HG03108 (cell line): ENCODE results near the gene KCNE2.
"Not testable (repeated sequence)": the region's sequence is repeated elsewhere in the genome, so short reads cannot be mapped to it uniquely, and the experiment has no call there.

Experiments used
- ATAC-seq: cut with Tn5 transposase; IDR thresholded peaks from one replicate; pipeline ENCODE4 v1.9.1; 2021; ENCODE audit warnings: moderate library complexity; ENCODE audit not compliant: unreplicated experiment

The KCNE2 gene

GRCh38 chr21:34406102-34406501 lies 42.3 kb downstream of the KCNE2 start:
- ATAC-seq = not testable (repeated sequence)

GRCh38 chr21:34406676-34407075 lies 42.9 kb downstream of the KCNE2 start:
- not testable (repeated sequence) for ATAC-seq

- ATAC-seq = not testable (repeated sequence)
Measured at GRCh38 chr21:34407294-34407693, 43.5 kb downstream of the KCNE2 start.

GRCh38 chr21:34417448-34418077 lies 53.8 kb downstream of the KCNE2 start:
- ATAC-seq = not testable (repeated sequence)
